Measurements from ENCODE around the gene SLC4A5.

DNA sequence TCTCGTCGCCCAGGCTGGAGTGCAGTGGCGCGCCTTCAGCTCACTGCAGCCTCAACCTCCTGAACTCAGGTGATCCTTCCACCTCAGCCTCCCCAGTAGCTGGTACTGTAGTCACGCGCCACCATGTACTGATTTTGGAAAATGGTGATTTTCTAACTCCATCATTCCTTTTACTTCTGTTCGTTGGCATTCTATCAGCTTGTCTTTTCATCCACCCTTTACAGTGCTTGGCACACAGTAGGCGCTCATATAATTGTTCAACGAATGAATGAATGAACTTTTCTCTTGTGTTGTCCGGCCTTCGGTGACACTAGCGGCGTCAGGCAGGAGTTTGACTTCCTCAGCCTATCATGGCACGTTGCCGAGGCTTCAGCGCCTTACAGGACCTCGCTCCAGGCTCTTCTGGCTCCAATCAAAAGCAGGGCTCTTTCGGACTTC is 145.2 kb downstream of the SLC4A5 start:
- TF ChIP-seq, protein P1, sequence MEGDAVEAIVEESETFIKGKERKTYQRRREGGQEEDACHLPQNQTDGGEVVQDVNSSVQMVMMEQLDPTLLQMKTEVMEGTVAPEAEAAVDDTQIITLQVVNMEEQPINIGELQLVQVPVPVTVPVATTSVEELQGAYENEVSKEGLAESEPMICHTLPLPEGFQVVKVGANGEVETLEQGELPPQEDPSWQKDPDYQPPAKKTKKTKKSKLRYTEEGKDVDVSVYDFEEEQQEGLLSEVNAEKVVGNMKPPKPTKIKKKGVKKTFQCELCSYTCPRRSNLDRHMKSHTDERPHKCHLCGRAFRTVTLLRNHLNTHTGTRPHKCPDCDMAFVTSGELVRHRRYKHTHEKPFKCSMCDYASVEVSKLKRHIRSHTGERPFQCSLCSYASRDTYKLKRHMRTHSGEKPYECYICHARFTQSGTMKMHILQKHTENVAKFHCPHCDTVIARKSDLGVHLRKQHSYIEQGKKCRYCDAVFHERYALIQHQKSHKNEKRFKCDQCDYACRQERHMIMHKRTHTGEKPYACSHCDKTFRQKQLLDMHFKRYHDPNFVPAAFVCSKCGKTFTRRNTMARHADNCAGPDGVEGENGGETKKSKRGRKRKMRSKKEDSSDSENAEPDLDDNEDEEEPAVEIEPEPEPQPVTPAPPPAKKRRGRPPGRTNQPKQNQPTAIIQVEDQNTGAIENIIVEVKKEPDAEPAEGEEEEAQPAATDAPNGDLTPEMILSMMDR (IDR thresholded peaks at IDR 0.05): no peak
- TF ChIP-seq POLR2A (IDR thresholded peaks at IDR 0.05): no peak

All from thyroid gland (tissue), 4 donors.